HFFc6 (cell line): ENCODE measurements around the gene FOXD4L3. TPM values are rescaled to one million over a fixed set of nuclear protein-coding genes. Genes with fewer than 3 reads are reported as not detected.
"Not testable (repeated sequence)": the region's sequence is repeated elsewhere in the genome, so short reads cannot be mapped to it uniquely, and the experiment has no call there.

ENCODE experiments used
- DNase-seq: peaks from one replicate; pipeline ENCODE4 v3.0.0-alpha.2; 2018
- H3K27ac Mint-ChIP-seq: 2 replicates; pipeline ENCODE4 v1.8.0; 2020; ENCODE audit warnings: mild to moderate bottlenecking, mixed read lengths
- H3K27me3 Mint-ChIP-seq: 2 replicates; pipeline ENCODE4 v1.8.0; 2021; ENCODE audit warnings: mild to moderate bottlenecking, moderate library complexity, mixed read lengths; ENCODE audit not compliant: insufficient read depth
- H3K36me3 Mint-ChIP-seq: 2 replicates; pipeline ENCODE4 v1.8.0; 2021; ENCODE audit warnings: low read depth, mixed read lengths
- H3K4me1 Mint-ChIP-seq: 2 replicates; pipeline ENCODE4 v1.8.0; 2020; ENCODE audit warnings: low read depth, mixed read lengths
- H3K4me3 Mint-ChIP-seq: 2 replicates; pipeline ENCODE4 v1.8.0; 2020; ENCODE audit warnings: mild to moderate bottlenecking, moderate library complexity, mixed read lengths
- H3K9me3 Mint-ChIP-seq: 2 replicates; pipeline ENCODE4 v1.8.0; 2020; ENCODE audit warnings: mild to moderate bottlenecking, mixed read lengths
- long read RNA-seq: library from polyadenylated mRNA; unstranded; transcript quantifications from one replicate; pipeline ENCODE4 v2.0.0, GENCODE V29; 2019
- total RNA-seq, 6 experiments: library from RNA; stranded (reverse); fragmentation: NEBNext Ultra II Directional; extraction: Animal tissue kit (Norgen Biotek cat#: 25700); gene quantifications; 2 replicates in 1 of 6; 3 replicates in 5 of 6; pipeline ENCODE4 v1.2.3, GENCODE V29; 2021

The FOXD4L3 gene
- not detected for total RNA-seq
- long read RNA-seq, result 0 reads

DNA sequence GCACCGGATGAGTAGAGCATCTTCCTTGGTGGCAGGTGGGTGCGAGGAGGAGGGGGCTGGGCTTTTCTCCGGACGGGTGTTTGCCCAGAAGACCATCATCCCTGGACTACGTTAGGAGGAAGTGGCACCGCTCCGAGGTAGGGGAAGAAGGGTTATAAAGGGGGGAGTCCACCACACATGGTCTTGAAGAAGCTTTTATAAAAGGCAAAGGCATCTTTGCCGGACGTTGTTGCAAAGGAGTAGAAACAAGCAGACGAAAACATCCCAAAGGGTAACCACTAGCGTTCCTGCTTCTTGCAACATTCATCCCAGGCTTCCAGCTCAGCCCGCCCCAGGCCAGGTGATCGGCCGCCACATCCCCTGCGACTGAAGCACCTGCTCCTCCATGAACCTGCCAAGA lies at the start of gene FOXD4L3:
FOXD4L3 (plus strand) TSS at position 301 of the 400 bp plus-strand sequence; CDS start at position 386, 85 bp downstream.
- H3K27me3 Mint-ChIP-seq, H3K36me3 Mint-ChIP-seq, H3K4me3 Mint-ChIP-seq, H3K9me3 Mint-ChIP-seq, H3K4me1 Mint-ChIP-seq, DNase-seq, H3K27ac Mint-ChIP-seq: not testable (repeated sequence)

DNA sequence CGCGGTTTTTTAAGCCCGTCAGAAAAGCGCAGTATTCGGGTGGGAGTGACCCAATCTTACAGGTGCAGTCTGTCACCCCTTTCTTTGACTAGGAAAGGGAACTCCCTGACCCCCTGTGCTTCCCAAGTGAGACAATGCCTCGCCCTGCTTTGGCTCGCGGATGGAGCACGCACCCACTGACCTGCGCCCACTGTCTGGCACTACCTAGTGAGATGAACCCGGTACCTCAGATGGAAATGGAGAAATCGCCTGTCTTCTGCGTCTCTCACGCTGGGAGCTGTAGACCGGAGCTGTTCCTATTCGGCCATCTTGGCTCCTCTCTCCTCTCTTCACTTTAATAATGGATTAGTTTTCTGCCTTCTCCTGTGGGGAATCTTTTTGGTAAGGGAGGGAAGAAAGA lies 21.6 kb upstream of the FOXD4L3 start:
- H3K27me3 Mint-ChIP-seq, H3K36me3 Mint-ChIP-seq, H3K9me3 Mint-ChIP-seq, H3K27ac Mint-ChIP-seq, H3K4me1 Mint-ChIP-seq, H3K4me3 Mint-ChIP-seq, DNase-seq: not testable (repeated sequence)

DNA sequence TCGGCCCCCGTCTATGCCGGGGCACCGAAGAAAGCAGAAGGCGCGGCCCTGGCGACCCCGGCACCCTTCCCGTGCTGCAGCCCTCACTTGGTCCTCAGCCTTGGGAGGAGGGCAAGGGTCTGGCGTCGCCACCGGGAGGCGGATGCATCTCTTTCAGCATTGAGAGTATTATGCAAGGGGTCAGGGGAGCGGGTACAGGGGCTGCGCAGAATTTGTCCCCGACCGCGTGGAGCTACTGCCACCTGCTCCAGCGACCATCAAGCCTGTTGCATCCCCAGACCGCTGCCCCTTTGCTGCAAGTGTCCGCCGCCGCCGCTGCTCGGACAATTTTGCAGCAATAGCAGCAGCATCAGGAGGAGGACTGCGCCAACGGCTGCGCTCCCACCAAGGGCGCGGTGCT lies 1.1 kb downstream of the FOXD4L3 start:
- H3K36me3 Mint-ChIP-seq, H3K27ac Mint-ChIP-seq, H3K9me3 Mint-ChIP-seq: not testable (repeated sequence)

DNA sequence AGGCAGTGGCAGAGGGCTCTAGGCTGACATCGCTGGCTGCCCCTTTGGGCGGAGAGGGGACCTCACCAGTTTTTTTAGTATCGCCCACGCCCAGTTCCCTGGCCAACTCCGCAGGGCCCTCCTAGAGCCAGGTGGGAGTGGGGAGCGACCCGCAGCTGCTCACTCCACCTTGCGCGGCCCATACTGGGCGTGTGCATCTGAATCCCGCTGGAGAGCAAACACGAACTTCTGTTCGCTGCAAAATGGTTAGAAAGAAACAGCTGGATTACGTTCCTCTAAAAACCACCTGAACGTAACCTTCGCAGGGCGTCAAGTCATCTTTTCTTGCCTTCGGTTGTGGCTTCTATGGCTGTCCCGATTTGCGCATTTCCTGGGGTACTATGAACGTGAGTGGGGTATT lies 1.5 kb downstream of the FOXD4L3 start:
- H3K36me3 Mint-ChIP-seq, H3K27ac Mint-ChIP-seq, DNase-seq, H3K27me3 Mint-ChIP-seq, H3K9me3 Mint-ChIP-seq, H3K4me3 Mint-ChIP-seq, H3K4me1 Mint-ChIP-seq: not testable (repeated sequence)

More for the DNA sequence above, 1.1 kb downstream of the FOXD4L3 start:
- not testable (repeated sequence) for H3K27me3 Mint-ChIP-seq, H3K4me1 Mint-ChIP-seq, H3K4me3 Mint-ChIP-seq, DNase-seq

DNA sequence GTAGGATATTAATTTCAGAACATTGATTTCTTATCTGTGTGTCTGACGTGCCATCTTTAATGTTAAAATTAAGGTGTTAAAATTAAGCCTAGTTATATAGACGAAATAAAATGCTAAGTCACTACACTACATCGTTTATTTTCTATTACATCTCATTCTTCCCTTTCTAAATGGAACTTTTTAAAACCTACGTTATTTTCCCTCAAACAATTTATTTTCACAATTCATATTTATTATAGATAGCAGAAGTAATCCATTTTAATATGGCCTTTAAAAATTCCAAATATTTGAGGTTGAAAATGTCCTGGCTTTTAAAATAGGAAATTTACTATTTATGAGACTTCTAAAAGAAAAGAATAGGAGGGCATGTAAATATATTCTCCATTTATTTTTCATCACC lies 2.1 kb downstream of the FOXD4L3 start:
- H3K9me3 Mint-ChIP-seq, H3K4me3 Mint-ChIP-seq, H3K36me3 Mint-ChIP-seq, H3K27me3 Mint-ChIP-seq, H3K27ac Mint-ChIP-seq, DNase-seq, H3K4me1 Mint-ChIP-seq: not testable (repeated sequence)

DNA sequence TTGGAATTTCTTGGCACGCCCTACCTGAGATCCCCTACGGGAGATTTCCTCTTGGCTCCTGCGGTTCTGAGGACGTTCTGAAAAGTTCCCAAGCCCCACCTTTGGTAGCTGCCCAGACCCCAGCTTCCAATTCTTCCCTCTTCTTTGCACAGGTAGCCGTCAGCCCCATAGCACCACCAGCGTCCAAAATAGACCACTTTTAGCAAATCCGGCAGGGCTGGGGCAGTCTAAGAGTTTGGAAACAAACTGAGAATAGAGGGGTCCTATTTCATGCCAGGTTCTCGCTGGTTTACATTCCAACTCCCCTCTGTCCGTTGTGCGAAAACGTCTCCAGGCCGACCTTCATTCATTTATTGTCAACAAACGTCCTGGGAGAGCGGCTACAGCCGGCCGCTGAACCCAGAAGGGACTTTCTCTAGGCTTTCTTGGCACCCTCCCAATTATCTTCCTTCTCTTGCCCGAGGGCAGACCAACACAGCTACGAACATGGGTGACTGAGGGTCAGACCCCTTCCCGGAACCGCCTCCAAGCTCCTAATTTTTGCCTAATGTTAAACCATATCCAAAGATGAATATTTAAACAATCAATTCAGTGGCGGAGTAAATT lies 3.1 kb downstream of the FOXD4L3 start:
- H3K9me3 Mint-ChIP-seq, H3K27me3 Mint-ChIP-seq, H3K27ac Mint-ChIP-seq, H3K4me3 Mint-ChIP-seq, DNase-seq, H3K4me1 Mint-ChIP-seq, H3K36me3 Mint-ChIP-seq: not testable (repeated sequence)

DNA sequence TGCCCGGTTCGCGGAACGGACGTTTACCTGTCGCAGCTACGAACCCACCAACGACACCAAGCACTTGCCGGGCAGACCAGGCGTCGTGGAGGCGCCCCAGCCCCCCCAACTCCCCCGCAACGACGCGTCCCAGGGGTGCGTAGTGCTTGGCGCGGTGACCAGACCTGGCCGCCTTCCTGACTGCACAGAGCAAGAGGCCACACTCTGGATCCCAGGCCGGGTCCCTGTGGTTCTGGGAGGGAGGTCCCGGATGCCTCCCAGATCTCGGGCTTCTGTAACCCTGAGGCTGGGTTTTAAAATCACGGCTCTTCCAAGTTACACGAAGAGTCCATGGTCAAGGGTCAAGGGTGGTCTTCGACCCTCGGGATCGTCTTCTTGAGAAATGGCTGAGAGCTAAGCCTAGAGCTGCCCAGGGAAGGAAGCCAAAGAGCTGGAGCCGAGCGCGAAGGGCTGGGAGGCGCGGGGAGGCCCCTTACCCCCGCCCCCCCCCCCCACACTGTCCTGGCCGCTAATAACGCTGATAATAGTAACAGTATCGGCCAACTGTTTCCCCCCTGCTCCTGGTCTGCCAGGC lies 3.8 kb downstream of the FOXD4L3 start:
- H3K36me3 Mint-ChIP-seq, H3K9me3 Mint-ChIP-seq, H3K27me3 Mint-ChIP-seq, H3K27ac Mint-ChIP-seq, DNase-seq, H3K4me3 Mint-ChIP-seq, H3K4me1 Mint-ChIP-seq: not testable (repeated sequence)

DNA sequence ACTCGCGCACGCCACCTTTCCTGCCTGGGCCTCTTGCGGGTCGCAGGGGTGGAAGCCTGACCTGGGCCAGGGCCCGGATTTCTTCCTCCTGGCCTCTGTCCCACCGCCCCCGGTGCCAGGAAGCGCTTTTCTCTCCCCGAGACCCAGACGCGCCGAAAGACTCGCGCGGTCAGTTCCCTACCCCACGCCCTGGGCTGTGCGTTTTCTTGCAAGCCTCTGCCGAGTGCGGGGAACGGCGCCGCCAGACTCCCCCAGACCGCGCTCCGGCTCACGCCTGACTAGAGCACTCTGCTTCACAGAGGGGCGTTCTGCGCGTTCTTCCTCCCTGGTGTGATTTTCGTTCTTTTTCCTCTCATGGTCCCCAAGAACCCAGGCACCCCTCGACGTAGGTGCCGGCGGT lies 4.5 kb downstream of the FOXD4L3 start:
- H3K27me3 Mint-ChIP-seq, H3K36me3 Mint-ChIP-seq, H3K4me3 Mint-ChIP-seq, H3K27ac Mint-ChIP-seq, H3K9me3 Mint-ChIP-seq, H3K4me1 Mint-ChIP-seq, DNase-seq: not testable (repeated sequence)

DNA sequence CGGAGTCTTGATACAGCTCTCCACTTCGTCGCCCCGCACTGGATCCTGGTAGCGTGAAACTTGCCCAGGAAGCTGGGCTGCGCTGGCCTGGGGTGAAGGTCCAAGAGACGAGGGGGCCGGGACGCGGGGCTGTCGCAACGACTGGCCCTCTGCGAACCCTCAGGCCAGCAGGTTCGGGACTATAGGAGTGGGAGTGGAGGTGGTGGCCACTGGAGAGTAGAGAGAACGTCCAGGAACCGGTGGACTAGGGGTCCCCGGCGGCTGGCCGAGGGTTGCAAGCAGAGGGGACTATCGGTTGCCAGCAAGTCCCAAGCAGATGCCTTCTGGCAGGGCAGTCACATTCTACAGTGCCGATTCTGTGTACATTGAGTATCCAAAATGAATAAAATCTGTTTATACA lies 5.0 kb downstream of the FOXD4L3 start:
- not testable (repeated sequence) for H3K9me3 Mint-ChIP-seq, H3K27me3 Mint-ChIP-seq, H3K4me1 Mint-ChIP-seq, DNase-seq, H3K36me3 Mint-ChIP-seq, H3K27ac Mint-ChIP-seq, H3K4me3 Mint-ChIP-seq

DNA sequence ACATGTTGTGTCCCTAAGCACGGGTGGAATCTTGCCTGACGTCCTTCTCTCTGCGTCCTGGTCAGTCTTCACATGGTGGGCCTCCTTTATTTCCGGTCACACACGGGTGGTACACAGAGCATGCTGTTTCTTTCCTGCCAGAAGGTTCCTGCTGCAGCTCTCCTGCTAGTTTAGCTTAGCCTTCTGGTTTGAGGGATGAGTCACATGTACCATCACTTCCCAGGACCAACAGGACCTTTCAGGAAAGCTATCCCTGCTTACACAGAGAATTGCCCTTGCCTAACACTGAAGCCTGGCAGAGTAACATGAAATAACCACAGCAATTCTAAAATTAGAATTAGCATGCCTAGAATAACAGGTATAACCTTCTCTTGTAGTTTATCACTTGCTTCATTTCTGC lies 8.5 kb downstream of the FOXD4L3 start:
- H3K27me3 Mint-ChIP-seq, DNase-seq, H3K36me3 Mint-ChIP-seq, H3K27ac Mint-ChIP-seq, H3K4me1 Mint-ChIP-seq, H3K4me3 Mint-ChIP-seq, H3K9me3 Mint-ChIP-seq: not testable (repeated sequence)

DNA sequence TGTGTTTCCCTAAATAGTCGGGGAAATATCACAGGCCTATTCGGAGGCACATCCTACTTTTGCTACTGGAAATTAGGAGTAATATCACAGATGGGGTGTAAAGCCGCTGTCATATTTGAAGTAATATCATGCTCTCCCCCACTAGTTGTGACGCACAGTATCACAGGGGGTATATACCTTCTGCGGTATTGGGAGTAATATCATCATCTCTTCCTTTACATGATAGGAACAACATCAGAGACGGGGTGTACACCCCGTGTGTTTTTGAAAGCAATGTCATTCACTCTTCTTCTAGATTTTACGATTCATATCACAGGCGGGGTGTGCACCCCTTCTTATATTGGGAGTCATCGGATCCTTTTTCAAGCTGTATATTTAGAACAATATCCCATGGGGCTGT lies 15.5 kb downstream of the FOXD4L3 start:
- not testable (repeated sequence) for H3K4me3 Mint-ChIP-seq, H3K36me3 Mint-ChIP-seq, H3K27ac Mint-ChIP-seq, H3K9me3 Mint-ChIP-seq, H3K4me1 Mint-ChIP-seq, H3K27me3 Mint-ChIP-seq, DNase-seq

DNA sequence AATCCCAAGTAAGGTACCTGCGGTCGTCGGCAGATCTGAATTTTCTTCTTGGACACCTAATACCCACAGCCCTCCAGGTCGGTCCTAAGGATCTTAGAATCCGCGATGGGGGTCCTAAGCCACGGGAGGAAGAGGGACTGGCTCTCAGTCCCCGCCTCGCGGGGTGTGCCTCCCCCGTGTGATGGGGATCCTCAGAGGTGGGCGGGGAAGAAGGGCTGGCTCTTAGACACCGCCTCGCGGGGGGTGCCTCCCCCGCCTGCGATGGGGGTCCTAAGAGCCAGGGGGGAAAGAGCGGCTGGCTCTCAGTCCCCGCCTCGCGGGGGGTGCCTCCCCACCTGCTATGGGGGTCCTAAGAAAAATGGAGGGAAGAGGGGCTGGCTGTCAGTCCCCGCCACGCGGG lies 21.1 kb downstream of the FOXD4L3 start:
- not testable (repeated sequence) for H3K4me1 Mint-ChIP-seq, H3K9me3 Mint-ChIP-seq, H3K27me3 Mint-ChIP-seq, DNase-seq, H3K4me3 Mint-ChIP-seq, H3K27ac Mint-ChIP-seq, H3K36me3 Mint-ChIP-seq

DNA sequence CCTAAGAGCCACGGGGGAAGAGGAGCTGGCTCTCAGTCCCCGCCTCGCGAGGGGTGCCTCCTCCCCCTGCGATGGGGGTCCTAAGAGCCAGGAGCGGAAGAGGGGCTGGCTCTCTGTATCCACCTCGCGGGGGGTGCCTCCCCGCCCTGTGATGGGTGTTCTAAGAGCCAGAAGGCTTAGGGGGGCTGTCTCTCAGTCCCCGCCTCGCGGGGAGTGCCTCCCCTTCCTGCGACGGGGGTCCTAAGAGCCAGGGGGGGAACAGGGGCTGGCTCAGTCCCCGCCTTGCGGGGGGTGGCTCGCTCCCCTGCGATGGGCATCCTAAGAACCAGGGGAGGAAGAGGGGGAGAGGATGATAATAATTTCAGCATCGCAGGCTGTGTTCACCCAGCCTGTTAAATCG lies 21.9 kb downstream of the FOXD4L3 start:
- DNase-seq, H3K4me1 Mint-ChIP-seq, H3K27me3 Mint-ChIP-seq, H3K9me3 Mint-ChIP-seq, H3K36me3 Mint-ChIP-seq, H3K4me3 Mint-ChIP-seq, H3K27ac Mint-ChIP-seq: not testable (repeated sequence)

DNA sequence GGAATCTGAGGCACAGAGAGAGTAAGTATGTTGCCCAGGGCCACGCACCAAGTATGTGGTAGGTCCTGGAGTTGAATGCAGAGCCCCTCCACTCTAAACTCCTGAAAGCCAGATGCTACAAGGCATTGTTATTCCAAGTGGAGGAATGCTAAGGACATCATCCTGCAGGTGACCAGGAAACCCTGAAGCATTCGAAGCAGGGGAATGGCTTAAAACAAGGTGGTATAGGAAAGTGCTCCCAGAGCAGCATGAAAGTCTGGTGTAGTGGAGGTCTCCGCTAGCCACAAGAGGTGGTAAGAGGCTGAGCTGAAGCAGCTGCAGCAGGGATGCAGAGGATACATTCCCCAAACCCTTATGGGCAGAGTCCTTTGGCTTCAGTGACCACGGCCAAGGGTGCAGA lies 26.4 kb downstream of the FOXD4L3 start:
- H3K27me3 Mint-ChIP-seq, H3K36me3 Mint-ChIP-seq, H3K4me1 Mint-ChIP-seq: not testable (repeated sequence)

More for the DNA sequence above, 26.4 kb downstream of the FOXD4L3 start:
- not testable (repeated sequence) for H3K9me3 Mint-ChIP-seq, H3K27ac Mint-ChIP-seq, H3K4me3 Mint-ChIP-seq, DNase-seq
